ENCODE results near the gene TSPAN11.

Gene TSPAN11

GRCh38 chr12:30996255-30996654 lies 69.7 kb downstream of the TSPAN11 start:
- no peak for DNase-seq (ENCODE audit: extremely low spot score)
- ChIA-PET CTCF (interaction anchor here (0.5 to 0.9 kb wide), 3 partner anchors 10 to 375 kb away, joined by 3 read pairs; no protein-coding TSS in a partner anchor), POLR2A (no interaction called here)
- TF ChIP-seq BHLHE40 (IDR thresholded peaks at IDR 0.05; ENCODE audit: borderline replicate concordance): no peak

- TF ChIP-seq ZNF384 (IDR thresholded peaks at IDR 0.05) (no peak), NFRKB (IDR thresholded peaks at IDR 0.05) (no peak), SUZ12 (IDR thresholded peaks at IDR 0.05) (no peak), TARDBP (IDR thresholded peaks at IDR 0.05) (no peak), LEF1 (IDR thresholded peaks at IDR 0.05; ENCODE audit: borderline replicate concordance) (no peak), L3MBTL2 (conservative IDR thresholded peaks at IDR 0.05) (no peak), ARNT (IDR thresholded peaks at IDR 0.05) (no peak), SP1 (IDR thresholded peaks at IDR 0.05) (no peak), BHLHE40 (IDR thresholded peaks at IDR 0.05; ENCODE audit: borderline replicate concordance) (no peak), FOXM1 (IDR thresholded peaks at IDR 0.05; ENCODE audit: borderline replicate concordance) (no peak), CTBP1 (IDR thresholded peaks at IDR 0.05; ENCODE audit: borderline replicate concordance) (no peak), HDGF (IDR thresholded peaks at IDR 0.05; ENCODE audit: borderline replicate concordance) (no peak)
- TF ChIP-seq, protein P1, sequence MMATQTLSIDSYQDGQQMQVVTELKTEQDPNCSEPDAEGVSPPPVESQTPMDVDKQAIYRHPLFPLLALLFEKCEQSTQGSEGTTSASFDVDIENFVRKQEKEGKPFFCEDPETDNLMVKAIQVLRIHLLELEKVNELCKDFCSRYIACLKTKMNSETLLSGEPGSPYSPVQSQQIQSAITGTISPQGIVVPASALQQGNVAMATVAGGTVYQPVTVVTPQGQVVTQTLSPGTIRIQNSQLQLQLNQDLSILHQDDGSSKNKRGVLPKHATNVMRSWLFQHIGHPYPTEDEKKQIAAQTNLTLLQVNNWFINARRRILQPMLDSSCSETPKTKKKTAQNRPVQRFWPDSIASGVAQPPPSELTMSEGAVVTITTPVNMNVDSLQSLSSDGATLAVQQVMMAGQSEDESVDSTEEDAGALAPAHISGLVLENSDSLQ (IDR thresholded peaks at IDR 0.05): no peak
- no peak for DNase-seq (ENCODE audit: extremely low spot score)
- POLR2A ChIA-PET: no interaction called here
- CTCF ChIA-PET: interaction anchor here (0.5 kb wide), 2 partner anchors 246 to 374 kb away, joined by 3 read pairs; no protein-coding TSS in a partner anchor
Measured at GRCh38 chr12:30996752-30997151, 70.2 kb downstream of the TSPAN11 start.

- ChIA-PET POLR2A (no interaction called here), CTCF (no interaction called here)
- DNase-seq (ENCODE audit: extremely low spot score): no peak
- no peak for TF ChIP-seq NFRKB (IDR thresholded peaks at IDR 0.05)
- no peak for TF ChIP-seq FOXA1 (IDR thresholded peaks at IDR 0.05)
- TF ChIP-seq ELF4 (IDR thresholded peaks at IDR 0.05): no peak
- no peak for TF ChIP-seq HDGF (IDR thresholded peaks at IDR 0.05; ENCODE audit: borderline replicate concordance)
- no peak for TF ChIP-seq ZNF384 (IDR thresholded peaks at IDR 0.05)
- TF ChIP-seq, protein P1 (IDR thresholded peaks at IDR 0.05): no peak
- no peak for TF ChIP-seq SP1 (IDR thresholded peaks at IDR 0.05)
- no peak for TF ChIP-seq FOXM1 (IDR thresholded peaks at IDR 0.05; ENCODE audit: borderline replicate concordance)
- TF ChIP-seq CTBP1 (IDR thresholded peaks at IDR 0.05; ENCODE audit: borderline replicate concordance): no peak
- no peak for TF ChIP-seq BHLHE40 (IDR thresholded peaks at IDR 0.05; ENCODE audit: borderline replicate concordance)
- TF ChIP-seq FOXK2 (IDR thresholded peaks at IDR 0.05): no peak
- TF ChIP-seq ARNT (IDR thresholded peaks at IDR 0.05): no peak
- no peak for TF ChIP-seq L3MBTL2 (conservative IDR thresholded peaks at IDR 0.05)
- TF ChIP-seq TARDBP (IDR thresholded peaks at IDR 0.05): no peak
- no peak for TF ChIP-seq SUZ12 (IDR thresholded peaks at IDR 0.05)
- TF ChIP-seq LEF1 (IDR thresholded peaks at IDR 0.05; ENCODE audit: borderline replicate concordance): no peak
Measured at GRCh38 chr12:30997685-30998440, 71.3 kb downstream of the TSPAN11 start.

DNA sequence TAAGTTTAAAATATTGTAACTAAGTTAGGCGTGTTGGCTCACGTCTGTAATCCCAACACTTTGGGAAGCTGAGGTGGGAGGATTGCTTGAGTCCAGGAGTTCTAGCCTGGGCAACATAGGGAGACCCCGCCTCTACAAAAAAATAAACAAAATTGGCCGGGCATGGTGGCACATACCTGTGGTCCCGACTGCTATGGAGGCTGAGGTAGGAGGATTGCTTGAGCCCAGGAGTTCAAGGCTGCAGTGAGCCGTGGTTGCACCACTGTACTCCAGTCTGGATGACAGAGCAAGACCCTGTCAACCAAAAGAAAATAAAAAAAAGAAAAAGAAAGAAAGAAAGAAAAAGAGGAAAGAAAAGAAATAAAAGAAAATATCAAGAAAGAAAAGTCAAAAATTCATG lies 72.5 kb downstream of the TSPAN11 start:
- POLR2A ChIA-PET: no interaction called here
- CTCF ChIA-PET: no interaction called here
- no peak for DNase-seq (ENCODE audit: extremely low spot score)
- TF ChIP-seq FOXA1 (IDR thresholded peaks at IDR 0.05): no peak
- TF ChIP-seq SP1 (IDR thresholded peaks at IDR 0.05): no peak
- no peak for TF ChIP-seq CTBP1 (IDR thresholded peaks at IDR 0.05; ENCODE audit: borderline replicate concordance)
- no peak for TF ChIP-seq FOXK2 (IDR thresholded peaks at IDR 0.05)
- TF ChIP-seq FOXM1 (IDR thresholded peaks at IDR 0.05; ENCODE audit: borderline replicate concordance): no peak
- no peak for TF ChIP-seq SUZ12 (IDR thresholded peaks at IDR 0.05)
- TF ChIP-seq LEF1 (IDR thresholded peaks at IDR 0.05; ENCODE audit: borderline replicate concordance): no peak
- no peak for TF ChIP-seq NFRKB (IDR thresholded peaks at IDR 0.05)
- no peak for TF ChIP-seq BHLHE40 (IDR thresholded peaks at IDR 0.05; ENCODE audit: borderline replicate concordance)

GRCh38 chr12:30999723-31000122 lies 73.2 kb downstream of the TSPAN11 start:
- no peak for TF ChIP-seq ZNF384 (IDR thresholded peaks at IDR 0.05)
- no peak for TF ChIP-seq SP1 (IDR thresholded peaks at IDR 0.05)
- no peak for TF ChIP-seq LEF1 (IDR thresholded peaks at IDR 0.05; ENCODE audit: borderline replicate concordance)
- no peak for TF ChIP-seq TARDBP (IDR thresholded peaks at IDR 0.05)
- TF ChIP-seq L3MBTL2 (conservative IDR thresholded peaks at IDR 0.05): no peak
- no peak for TF ChIP-seq NFRKB (IDR thresholded peaks at IDR 0.05)
- TF ChIP-seq, protein P1 (IDR thresholded peaks at IDR 0.05): no peak
- TF ChIP-seq FOXK2 (IDR thresholded peaks at IDR 0.05): no peak
- no peak for TF ChIP-seq SUZ12 (IDR thresholded peaks at IDR 0.05)
- no peak for TF ChIP-seq BHLHE40 (IDR thresholded peaks at IDR 0.05; ENCODE audit: borderline replicate concordance)
- no peak for TF ChIP-seq ARNT (IDR thresholded peaks at IDR 0.05)
- TF ChIP-seq CTBP1 (IDR thresholded peaks at IDR 0.05; ENCODE audit: borderline replicate concordance): no peak
- DNase-seq (ENCODE audit: extremely low spot score): no peak
- CTCF ChIA-PET: no interaction called here
- POLR2A ChIA-PET: no interaction called here

DNA sequence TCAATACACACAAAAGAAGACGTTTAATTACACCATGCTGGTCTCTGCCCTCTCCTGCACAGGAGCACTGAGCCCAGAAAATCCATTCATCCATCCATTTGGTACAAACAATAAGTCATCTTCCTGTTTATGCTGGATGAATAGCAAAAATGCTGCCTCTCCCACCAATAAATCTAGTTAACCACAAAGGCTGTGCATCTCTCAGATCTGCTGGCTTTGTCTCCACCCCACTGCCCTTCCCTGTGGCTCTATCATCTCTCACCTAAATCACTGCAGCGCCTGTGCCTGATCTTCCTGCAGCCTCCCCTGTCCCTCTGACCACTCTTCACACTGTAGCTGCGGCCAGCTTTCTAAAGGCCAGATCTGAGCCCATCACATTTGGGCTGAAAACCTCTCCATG lies 74.2 kb downstream of the TSPAN11 start:
- POLR2A ChIA-PET: no interaction called here
- no peak for DNase-seq (ENCODE audit: extremely low spot score)
- CTCF ChIA-PET: no interaction called here
- TF ChIP-seq CTBP1 (IDR thresholded peaks at IDR 0.05; ENCODE audit: borderline replicate concordance) (no peak), TARDBP (IDR thresholded peaks at IDR 0.05) (no peak), SP1 (IDR thresholded peaks at IDR 0.05) (no peak), SUZ12 (IDR thresholded peaks at IDR 0.05) (no peak), HDGF (IDR thresholded peaks at IDR 0.05; ENCODE audit: borderline replicate concordance) (no peak), NFRKB (IDR thresholded peaks at IDR 0.05) (no peak), FOXM1 (IDR thresholded peaks at IDR 0.05; ENCODE audit: borderline replicate concordance) (no peak), BHLHE40 (IDR thresholded peaks at IDR 0.05; ENCODE audit: borderline replicate concordance) (no peak), LEF1 (IDR thresholded peaks at IDR 0.05; ENCODE audit: borderline replicate concordance) (no peak), FOXK2 (IDR thresholded peaks at IDR 0.05) (no peak), ZNF384 (IDR thresholded peaks at IDR 0.05) (no peak), ARNT (IDR thresholded peaks at IDR 0.05) (no peak), ELF4 (IDR thresholded peaks at IDR 0.05) (no peak)
- TF ChIP-seq, protein P1 (IDR thresholded peaks at IDR 0.05): no peak

Data from HEK293T (cell line).